Peyer's patch (tissue), 4 donors: ENCODE data around the gene CDADC1.

Experiments
- CTCF ChIP-seq, 6 experiments: fragments of 450-650 bp in 4 of 6; fragments of 200-600 bp in 2 of 6; sonication (generic) in 1 of 6; IDR thresholded peaks; one replicate each; pipeline ENCODE4 v1.5.1; 2017 to 2019; ENCODE audit warnings: antibody characterized with exemption in 6 of 6, mild to moderate bottlenecking in 3 of 6, moderate library complexity in 1 of 6
- POLR2A ChIP-seq, 2 donors: fragments of 450-650 bp; IDR thresholded peaks; one replicate each; pipeline ENCODE4 v1.5.1; 2017; ENCODE audit warnings: antibody characterized with exemption in 2 of 2, mild to moderate bottlenecking in 2 of 2, moderate library complexity in 2 of 2

GRCh38 chr13:49279885-49280284 is 32.2 kb downstream of the CDADC1 start:
- TF ChIP-seq CTCF (IDR thresholded peaks at IDR 0.05) (no peak), POLR2A (IDR thresholded peaks at IDR 0.05) (no peak)
